Mesothelial cell of epicardium (in vitro differentiated cells): ENCODE results near the gene FRMPD4. TPM values are rescaled to one million over a fixed set of nuclear protein-coding genes. Genes with fewer than 3 reads are reported as not detected.

Source experiments
- DNase-seq, 2 experiments: peaks; one replicate each; pipeline ENCODE4 v3.0.0; 2021; ENCODE audit warnings: low spot score in 2 of 2; ENCODE audit not compliant: unreplicated experiment in 2 of 2
- H3K27ac Mint-ChIP-seq: 2 replicates; pipeline ENCODE4 v1.8.0; 2021; ENCODE audit warnings: mixed read lengths
- H3K27me3 Mint-ChIP-seq: 2 replicates; pipeline ENCODE4 v1.8.0; 2021; ENCODE audit warnings: low read depth, mixed read lengths
- H3K36me3 Mint-ChIP-seq: 2 replicates; pipeline ENCODE4 v1.8.0; 2021; ENCODE audit warnings: mixed read lengths
- H3K4me1 Mint-ChIP-seq: 2 replicates; pipeline ENCODE4 v1.8.0; 2021; ENCODE audit warnings: mixed read lengths
- H3K4me3 Mint-ChIP-seq: 2 replicates; pipeline ENCODE4 v1.8.0; 2021; ENCODE audit warnings: mild to moderate bottlenecking, moderate library complexity, mixed read lengths
- H3K9me3 Mint-ChIP-seq: 2 replicates; pipeline ENCODE4 v1.8.0; 2021; ENCODE audit warnings: mixed read lengths
- CTCF ChIP-seq: fragments of 200-600 bp; sonication (generic); IDR thresholded peaks from one replicate; pipeline ENCODE4 v1.5.0; 2021; ENCODE audit warnings: antibody characterized with exemption; ENCODE audit not compliant: unreplicated experiment
- total RNA-seq: library from RNA; stranded (reverse); gene quantifications from 3 replicates; pipeline ENCODE4 v1.2.1, GENCODE V29; 2021

Gene FRMPD4
- total RNA-seq, 1 donor from 2014 or later, result not detected

- TF ChIP-seq CTCF, result no peak
- Mint-ChIP-seq H3K36me3 (no peaks in the 10 kb centered on the region), H3K27me3 (peaks cover 19% of the 10 kb centered on the region), H3K9me3 (peaks cover 33% of the 10 kb centered on the region), H3K4me3 (no peak overlapping the region), H3K4me1 (no peaks in the 10 kb centered on the region), H3K27ac (no peak overlapping the region)
- DNase-seq, result no peak
Observed at GRCh38 chrX:12686331-12686730, 548.1 kb downstream of the FRMPD4 start.

- Mint-ChIP-seq H3K27ac (no peak overlapping the region), H3K9me3 (peaks cover 35% of the 10 kb centered on the region), H3K4me1 (no peaks in the 10 kb centered on the region), H3K4me3 (no peak overlapping the region), H3K27me3 (peaks cover 15% of the 10 kb centered on the region), H3K36me3 (no peaks in the 10 kb centered on the region)
- no peak for TF ChIP-seq CTCF
- no peak for DNase-seq
Observed at GRCh38 chrX:12690646-12691045, 552.4 kb downstream of the FRMPD4 start.

- no peak for TF ChIP-seq CTCF
- Mint-ChIP-seq H3K9me3 (peaks cover 31% of the 10 kb centered on the region), H3K4me1 (no peaks in the 10 kb centered on the region), H3K27me3 (peaks cover 15% of the 10 kb centered on the region), H3K27ac (no peak overlapping the region), H3K4me3 (no peak overlapping the region), H3K36me3 (no peaks in the 10 kb centered on the region)
- no peak for DNase-seq
Observed at GRCh38 chrX:12693754-12694153, 555.5 kb downstream of the FRMPD4 start.

- Mint-ChIP-seq H3K9me3 (peaks cover 21% of the 10 kb centered on the region), H3K27me3 (peaks cover 17% of the 10 kb centered on the region), H3K36me3 (no peaks in the 10 kb centered on the region), H3K4me3 (no peak overlapping the region), H3K4me1 (no peaks in the 10 kb centered on the region), H3K27ac (no peak overlapping the region)
- TF ChIP-seq CTCF, result no peak
- no peak for DNase-seq
Observed at GRCh38 chrX:12700745-12701144, 562.5 kb downstream of the FRMPD4 start.

- Mint-ChIP-seq H3K9me3 (peaks cover 20% of the 10 kb centered on the region), H3K27me3 (peaks cover 18% of the 10 kb centered on the region), H3K4me1 (no peaks in the 10 kb centered on the region), H3K36me3 (no peaks in the 10 kb centered on the region), H3K27ac (no peak overlapping the region), H3K4me3 (no peak overlapping the region)
- peak; percentile 25 for TF ChIP-seq CTCF
- DNase-seq, result peak in 1 of 2 experiments; percentile 56
Observed at GRCh38 chrX:12701628-12702027, 563.4 kb downstream of the FRMPD4 start.

- Mint-ChIP-seq H3K27me3 (peaks cover 19% of the 10 kb centered on the region), H3K4me3 (no peak overlapping the region), H3K4me1 (no peaks in the 10 kb centered on the region), H3K27ac (no peak overlapping the region), H3K36me3 (no peaks in the 10 kb centered on the region), H3K9me3 (peaks cover 21% of the 10 kb centered on the region)
- peak; percentile 85 for TF ChIP-seq CTCF
- no peak for DNase-seq
Observed at GRCh38 chrX:12702509-12703091, 564.3 kb downstream of the FRMPD4 start.
